ENCODE data around the gene TRPM3.

Gene TRPM3

DNA sequence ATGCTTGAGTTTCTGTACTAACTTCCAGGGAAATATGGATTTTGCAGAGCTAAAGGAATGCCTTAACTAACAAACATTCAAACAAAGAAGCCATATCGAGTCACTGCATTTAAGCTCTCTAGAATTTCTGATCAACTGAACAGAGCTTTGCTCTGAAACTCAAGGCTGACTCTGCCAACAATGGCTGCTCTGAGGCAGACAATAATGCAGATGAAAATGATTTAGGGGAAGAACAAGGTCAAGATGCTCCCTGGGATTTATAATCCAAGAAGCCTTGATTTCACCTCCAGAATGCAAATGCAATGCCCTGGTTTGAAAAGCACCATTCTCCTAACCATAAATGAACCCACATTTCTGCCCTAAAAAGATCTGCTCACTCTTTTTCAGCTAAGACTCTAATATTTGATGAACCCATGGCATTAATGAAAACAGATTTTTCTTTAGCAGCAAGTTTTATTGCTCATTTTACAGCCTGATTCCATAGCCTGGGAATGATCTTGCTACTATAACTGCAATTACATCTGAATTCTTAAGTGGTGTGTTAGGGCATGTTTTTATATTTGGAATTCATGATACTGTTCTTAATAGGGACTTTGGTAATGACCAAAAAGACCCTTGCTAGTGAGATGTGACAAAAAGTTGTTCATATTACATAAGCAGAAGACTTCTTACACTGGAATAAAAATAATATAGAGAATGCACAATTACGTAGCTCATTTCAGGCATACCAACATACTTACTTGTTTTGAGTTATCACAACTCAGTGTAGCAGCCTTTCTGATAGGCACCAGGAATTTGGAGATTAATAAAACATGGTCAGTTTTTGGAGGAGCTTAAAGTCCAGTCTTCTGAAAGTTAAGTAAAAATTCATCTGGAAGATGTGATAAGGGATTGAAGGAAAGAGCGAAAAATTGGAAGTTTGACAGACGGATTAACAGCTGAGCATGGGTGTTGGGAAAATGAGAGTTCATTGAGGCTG is 169.4 kb downstream of the TRPM3 start:
- in situ Hi-C loops (cut with MboI; ENCODE audit: low sequenced_read_pairs) = no loop called here

DNA sequence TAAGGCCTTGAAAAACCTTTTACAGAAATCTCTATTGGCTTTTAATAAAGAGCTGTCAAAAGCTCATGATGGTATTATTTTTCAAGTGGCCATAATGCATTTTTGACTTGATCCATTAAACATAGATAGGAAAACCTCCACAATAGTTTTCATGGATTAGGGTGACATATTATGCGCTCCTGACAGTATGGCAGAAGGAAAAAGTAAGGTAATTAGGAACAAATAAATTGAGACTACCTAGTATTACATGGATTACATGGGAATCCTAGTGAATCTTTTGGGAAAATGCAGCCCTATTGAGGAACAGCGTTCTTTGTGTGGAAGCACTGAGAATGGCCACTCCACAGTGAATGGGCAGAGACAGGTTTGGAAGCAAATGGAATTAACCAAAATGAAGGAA is 171.2 kb downstream of the TRPM3 start:
- in situ Hi-C loops (cut with MboI; ENCODE audit: low sequenced_read_pairs) = no loop called here

DNA sequence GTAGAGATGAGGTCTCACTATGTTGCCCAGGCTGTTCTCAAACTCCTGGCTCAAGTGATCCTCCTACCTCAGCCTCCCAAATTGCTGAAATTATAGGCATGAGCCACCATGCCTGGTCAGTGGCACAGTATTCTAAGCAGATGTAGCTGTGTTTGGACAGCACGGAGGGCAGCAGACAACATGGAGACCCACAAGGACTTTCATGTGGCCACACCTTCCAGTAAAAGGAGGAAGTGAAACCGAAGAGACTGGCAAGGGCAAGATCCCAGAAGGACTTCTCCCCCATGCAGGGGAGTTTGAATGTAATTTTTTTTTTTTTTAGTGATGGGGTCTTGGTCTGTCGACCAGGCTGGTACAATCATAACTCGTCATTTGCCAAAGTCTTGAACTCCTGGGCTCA is 172.2 kb downstream of the TRPM3 start:
- in situ Hi-C loops (cut with MboI; ENCODE audit: low sequenced_read_pairs) = no loop called here

DNA sequence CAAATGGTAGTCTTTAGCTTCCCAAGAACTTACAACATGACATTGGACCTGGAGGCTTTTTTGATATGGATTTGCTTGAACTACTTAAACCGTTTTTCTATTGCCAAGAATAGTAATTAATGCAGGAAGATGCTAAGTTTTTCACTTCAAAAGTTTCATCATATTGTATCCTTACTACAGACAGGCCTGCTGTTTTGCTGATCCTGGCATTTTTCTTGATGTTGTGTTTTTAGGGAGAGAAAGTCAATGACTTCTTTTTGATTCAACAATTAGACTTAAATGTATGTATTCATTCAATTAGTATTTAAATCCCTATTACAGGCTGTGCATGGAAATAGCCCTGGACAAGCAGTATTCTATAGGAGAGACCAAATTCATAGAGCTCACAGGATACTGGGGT is 172.7 kb downstream of the TRPM3 start:
- in situ Hi-C loops (cut with MboI; ENCODE audit: low sequenced_read_pairs) = no loop called here

DNA sequence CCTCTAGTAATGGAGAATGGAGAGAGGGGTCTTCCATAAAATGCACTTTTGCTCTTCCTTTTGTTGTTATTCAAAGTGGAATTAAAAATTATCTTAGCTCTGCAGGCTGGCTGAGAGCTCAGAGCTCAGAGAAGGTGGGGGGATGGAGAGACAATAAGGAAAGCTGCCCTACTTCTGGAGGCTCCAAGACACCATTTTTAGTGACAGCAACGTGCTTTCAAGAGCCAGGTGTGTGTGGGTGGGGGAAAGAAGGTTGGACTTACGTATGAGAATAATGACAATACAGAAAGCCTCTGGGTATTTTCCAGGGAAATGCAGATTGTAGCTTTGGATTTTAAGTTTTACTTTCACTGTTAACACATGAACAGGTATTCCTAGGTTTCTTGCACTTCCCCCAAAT is 173.9 kb downstream of the TRPM3 start:
- in situ Hi-C loops (cut with MboI; ENCODE audit: low sequenced_read_pairs) = no loop called here

DNA sequence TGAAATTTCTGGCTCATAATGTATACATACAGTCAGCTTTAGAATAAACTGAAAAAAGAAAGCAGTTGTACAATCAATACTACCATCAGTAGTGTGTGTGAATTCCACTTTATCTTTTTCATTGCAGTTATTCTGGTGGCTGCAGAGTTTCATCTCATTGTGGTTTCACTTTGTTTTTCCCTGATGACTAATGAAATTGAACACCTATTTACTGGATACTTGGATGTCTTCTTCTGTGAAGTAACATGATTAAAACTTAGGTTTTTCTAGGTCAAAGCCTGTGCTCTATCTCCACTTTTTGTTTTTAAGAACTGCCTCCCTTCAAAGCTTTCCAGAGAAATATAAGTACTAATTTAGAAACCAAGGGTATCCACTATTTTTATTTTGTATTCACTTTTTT is 174.3 kb downstream of the TRPM3 start:
- in situ Hi-C loops (cut with MboI; ENCODE audit: low sequenced_read_pairs) = no loop called here

DNA sequence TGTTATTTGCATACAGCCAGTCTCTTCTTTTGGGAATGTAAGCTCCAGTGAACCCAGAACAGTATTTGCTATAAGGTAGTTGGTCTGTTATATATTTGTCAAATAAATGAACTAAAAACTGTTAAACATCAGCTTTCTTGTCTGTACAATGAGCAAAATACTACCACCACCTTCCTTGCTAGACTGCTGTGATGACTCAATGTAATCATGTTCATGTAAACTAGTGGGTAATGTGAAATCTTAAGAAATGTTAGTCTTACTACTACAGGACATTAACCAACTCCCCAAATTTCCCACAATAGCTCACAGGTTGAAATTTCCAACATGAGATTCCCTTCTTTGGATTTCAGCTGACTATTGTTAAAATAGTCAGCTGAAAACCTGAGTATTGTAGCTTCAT is 176.1 kb downstream of the TRPM3 start:
- in situ Hi-C loops (cut with MboI; ENCODE audit: low sequenced_read_pairs) = no loop called here

DNA sequence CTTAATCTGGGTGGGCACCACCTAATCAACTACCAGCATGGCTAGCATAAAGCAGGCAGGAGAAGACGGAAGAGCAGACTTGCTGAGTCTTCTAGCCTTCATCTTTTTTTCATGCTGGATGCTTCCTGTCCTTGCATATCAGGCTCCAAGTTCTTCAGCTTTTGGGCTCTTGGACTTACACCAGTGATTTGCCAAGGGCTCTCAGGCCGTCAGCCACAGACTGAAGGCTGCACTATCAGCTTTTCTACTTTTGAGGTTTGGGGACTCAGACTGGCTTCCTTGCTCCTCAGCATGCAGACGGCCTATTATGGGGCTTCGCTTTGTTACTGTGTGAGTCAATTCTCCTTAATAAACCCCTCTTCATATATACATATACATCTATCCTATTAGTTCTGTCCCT is 180.2 kb downstream of the TRPM3 start:
- in situ Hi-C loops (cut with MboI; ENCODE audit: low sequenced_read_pairs) = no loop called here

DNA sequence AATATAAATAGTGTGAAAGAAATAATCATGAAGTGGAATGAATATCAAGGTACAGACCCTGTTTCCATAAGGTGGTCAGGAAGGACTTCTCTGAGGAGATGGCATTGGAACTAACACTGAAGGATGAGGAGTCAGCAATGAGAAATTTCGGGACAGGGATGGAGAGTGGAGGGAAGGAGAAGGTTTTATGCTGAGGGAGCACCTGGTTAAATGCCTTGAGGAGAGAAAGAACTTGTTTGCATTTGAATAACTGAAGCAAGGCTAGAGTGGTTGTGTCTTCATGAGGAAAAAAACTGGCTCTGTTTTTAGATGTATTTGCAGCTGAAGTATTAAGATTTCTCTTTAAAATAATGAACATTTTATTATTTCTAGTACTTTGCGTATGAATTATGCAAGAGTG is 180.8 kb downstream of the TRPM3 start:
- in situ Hi-C loops (cut with MboI; ENCODE audit: low sequenced_read_pairs) = no loop called here

DNA sequence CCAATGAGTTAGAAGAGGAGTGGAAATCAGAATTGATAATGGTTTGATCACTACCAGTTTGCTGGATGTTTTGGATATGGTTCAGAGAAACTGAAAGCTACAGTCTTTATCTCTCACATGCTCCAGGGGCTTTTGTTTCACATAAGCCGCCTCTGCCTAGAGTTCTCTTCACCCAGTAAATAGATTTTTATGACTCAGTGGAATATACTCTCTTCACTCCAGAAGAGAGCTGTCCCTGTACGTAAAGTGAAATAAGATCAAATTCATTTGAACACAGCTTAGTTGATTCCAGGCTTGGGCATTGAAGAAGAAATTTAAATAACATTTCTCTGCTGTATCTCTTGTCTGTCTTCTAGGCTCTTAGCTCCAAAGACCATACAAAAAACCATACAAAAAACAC is 184.9 kb downstream of the TRPM3 start:
- in situ Hi-C loops (cut with MboI; ENCODE audit: low sequenced_read_pairs) = no loop called here

DNA sequence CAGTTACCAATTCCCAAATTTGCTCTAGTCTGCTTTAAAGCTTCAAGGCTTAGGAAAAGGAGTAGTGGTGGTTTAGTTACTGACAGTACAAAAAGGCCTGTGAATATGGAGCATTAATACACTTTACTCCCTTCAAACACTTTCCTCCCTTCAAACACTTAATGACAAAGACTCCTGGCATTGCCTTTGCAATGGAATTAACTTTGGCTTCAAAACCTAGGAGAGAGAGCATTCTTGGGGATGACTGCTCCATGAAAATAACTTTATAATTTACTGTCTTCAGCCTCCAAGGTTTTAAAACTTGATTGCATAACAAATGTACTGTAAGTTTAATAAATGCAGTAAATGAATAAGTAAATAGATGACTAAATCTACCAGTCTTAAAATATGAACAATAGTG is 185.6 kb downstream of the TRPM3 start:
- in situ Hi-C loops (cut with MboI; ENCODE audit: low sequenced_read_pairs) = no loop called here

DNA sequence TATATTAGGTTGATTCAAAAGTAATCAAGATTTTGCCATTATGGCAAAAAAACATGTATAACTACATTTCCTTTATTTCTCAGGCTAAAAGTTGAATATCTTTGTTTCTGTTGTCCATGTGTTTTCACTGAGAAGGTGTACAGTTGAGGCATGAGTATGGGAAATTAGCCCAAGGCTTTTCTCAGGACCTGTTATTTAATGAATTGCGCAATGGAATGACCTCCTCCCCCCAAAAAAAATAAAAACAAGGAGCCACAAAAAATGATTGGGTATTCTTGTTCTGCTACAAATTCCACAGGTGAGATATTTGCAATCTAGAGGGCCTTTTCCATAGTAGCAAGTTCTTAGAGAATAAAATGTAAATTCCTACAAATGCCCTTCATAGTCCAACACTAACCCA is 186.8 kb downstream of the TRPM3 start:
- in situ Hi-C loops (cut with MboI; ENCODE audit: low sequenced_read_pairs) = no loop called here

DNA sequence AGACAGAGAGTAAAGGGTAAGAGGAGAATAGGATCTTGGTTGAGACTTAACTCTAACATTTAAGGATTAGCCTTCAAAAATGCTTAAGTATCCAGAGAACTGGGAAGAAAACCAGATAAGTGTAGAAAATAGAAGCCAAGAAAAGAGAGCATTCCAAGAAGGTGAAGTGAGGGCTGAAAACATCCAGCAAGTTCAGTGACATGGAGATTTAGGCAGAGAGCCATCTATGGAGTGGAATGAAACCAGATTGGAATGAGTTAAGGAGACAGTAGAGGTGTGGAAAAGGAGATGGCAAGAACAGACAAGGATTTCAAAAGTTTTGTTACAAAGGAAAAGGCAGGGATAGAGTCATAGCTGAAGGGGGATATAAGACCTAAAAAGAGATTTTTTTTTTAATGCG is 188.1 kb downstream of the TRPM3 start:
- in situ Hi-C loops (cut with MboI; ENCODE audit: low sequenced_read_pairs) = no loop called here

DNA sequence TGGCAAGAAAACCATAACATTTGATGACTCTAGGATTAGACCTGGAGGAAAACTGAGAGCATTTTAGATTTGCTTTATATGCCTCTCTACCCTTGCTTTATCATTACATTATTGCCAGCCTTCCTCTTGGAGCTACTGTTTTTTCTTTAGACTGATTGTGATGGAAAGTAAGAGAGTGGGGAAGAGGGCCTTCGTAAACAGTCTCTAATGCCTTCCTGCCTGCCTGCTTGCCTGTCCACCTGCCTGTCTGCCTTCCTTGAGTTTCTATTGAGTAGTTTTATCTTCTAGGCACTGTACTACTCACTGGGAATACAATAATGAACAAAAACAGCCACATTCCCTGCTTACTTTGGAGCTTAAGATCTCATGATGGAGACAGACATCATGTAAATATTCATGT is 189.3 kb downstream of the TRPM3 start:
- in situ Hi-C loops (cut with MboI; ENCODE audit: low sequenced_read_pairs) = no loop called here

DNA sequence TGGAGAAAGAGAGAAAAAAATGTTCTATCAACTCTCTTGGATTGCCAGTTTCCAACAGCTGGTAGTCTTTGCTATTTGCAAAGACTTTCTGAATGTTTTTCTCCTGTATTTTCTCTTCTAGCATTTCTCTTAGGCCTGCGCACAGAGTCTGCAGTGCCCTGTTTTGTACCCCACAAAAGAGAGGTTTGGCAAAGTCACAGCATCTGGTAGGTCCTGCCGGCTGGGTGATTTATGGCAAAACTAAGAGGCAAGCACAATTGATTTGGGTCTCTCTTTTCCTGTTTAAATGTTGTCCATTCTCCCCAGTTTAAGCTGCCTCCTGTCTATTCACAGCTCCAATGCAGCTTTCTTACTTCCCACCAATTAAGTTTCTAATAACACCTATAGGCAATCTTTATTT is 193.9 kb downstream of the TRPM3 start:
- in situ Hi-C loops (cut with MboI; ENCODE audit: low sequenced_read_pairs) = no loop called here

DNA sequence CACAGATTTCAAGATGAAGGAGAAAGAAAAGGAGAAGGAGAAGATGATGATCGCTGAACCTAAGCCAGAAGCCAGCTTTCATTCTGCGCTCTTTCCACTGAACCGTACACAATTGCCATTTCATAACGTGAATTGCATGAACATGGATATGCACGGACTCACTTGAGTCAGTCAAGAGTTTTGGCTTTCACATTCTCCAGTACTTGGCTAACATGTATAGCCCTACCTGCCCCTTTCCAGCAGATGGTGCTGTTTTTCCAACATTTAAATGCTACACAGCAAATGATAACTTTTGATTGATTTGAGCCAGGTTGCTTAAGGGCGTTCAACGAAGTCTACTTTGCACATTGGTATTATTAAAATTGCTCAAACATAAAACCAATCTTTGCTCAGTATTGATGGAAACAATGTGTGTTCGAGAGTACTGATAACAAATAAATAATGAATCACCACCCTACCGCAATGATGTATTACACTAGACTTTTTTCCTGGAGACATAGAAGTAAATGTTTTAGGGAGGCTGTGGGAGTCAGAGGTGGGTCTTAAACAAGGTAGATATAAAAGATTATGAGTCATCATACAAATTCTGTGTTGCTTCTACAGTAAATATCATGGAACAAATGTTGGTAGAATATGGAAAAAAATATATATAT is 196.4 kb downstream of the TRPM3 start:
- in situ Hi-C loops (cut with MboI; ENCODE audit: low sequenced_read_pairs) = no loop called here

DNA sequence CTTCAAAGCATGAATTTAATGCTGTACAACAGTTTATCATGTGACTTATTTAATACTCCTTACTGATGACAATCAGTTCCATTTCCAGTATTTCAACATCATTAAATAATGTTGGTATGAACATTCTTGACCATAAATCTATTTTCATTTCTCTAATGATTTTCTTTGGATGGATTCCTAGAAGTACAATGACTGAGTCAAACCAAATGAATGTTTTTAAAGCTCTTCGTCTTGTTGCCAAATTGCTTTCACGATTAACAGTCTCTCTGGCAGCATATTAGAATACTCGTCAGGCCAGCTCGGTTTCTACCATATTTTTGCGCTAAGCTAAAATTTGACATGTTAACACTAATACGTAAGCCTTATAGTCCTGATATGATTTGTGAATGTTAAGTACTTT is 197.0 kb downstream of the TRPM3 start:
- in situ Hi-C loops (cut with MboI; ENCODE audit: low sequenced_read_pairs) = no loop called here

DNA sequence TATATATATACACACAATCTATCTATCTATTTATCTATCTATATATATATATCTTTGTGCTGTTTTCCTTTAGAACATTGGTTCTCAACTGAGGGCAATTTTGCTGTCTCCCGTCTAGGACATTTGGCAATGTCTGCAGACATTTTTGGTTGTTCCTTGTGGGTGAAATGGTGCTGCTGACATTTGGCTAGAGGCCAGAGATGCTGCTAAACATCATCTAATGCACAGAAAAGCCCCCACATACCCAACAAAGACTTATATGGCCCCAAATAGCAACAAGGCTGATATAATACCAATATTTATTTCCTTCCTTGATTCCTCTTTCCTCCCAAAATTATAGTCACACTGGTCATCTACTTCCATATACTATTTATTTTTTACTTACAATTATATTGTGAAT is 197.5 kb downstream of the TRPM3 start:
- in situ Hi-C loops (cut with MboI; ENCODE audit: low sequenced_read_pairs) = no loop called here

DNA sequence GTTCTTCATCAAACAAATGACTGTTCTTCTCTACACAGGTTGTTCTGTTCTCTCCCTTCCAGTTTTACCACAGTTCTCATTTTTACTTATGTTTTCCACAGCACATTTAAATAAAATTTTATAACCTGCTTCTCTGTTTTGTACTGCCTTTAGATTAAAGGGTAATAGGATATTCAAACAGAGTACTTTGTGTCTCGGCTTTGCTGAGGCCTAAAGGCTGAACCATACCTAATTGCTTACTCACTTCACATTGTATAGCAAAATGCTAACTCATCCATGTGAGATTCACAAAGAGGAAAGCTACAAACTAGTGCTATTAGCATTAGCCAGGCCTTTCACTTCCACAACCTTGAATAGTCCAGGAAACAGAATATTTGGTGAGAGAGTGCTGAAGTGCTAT is 200.3 kb downstream of the TRPM3 start:
- in situ Hi-C loops (cut with MboI; ENCODE audit: low sequenced_read_pairs) = no loop called here

DNA sequence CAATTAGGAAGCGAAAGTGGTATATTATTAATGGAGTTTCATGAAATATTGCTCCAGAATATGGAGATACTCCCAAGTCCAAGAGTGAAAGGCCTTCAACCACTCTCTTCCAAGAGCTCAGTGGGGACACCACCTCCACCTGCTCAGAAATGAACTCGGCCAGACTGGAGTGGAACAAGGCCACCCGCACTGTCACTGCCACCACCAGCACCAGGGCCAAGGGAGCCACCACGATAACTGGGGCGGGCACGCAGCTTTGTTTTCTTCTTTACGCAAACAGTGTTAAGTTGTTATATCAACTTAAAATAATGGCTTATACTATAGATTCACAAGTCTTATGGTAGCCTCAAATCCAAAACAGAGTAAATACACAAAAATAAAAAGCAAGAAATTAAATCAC is 204.1 kb downstream of the TRPM3 start:
- in situ Hi-C loops (cut with MboI; ENCODE audit: low sequenced_read_pairs) = no loop called here

DNA sequence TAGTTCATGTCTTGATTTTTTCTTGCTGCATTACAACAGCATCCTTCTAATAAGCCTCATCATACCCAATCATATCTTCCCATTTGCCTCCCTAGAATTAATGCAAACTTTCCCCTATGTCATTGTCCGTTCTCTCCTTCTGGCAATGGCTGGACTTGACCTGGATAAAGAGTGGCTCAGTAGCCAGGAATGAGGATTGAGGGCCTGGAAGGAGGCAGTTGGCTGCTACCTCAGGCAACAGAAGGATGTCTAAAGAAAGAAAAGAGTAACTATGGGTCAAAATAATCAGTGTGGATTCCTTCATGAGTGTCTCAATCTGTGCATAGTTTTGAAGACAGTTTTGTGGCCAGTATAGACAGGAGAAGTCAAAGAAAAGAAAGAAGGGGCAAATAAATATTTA is 209.6 kb downstream of the TRPM3 start:
- in situ Hi-C loops (cut with MboI; ENCODE audit: low sequenced_read_pairs) = no loop called here

DNA sequence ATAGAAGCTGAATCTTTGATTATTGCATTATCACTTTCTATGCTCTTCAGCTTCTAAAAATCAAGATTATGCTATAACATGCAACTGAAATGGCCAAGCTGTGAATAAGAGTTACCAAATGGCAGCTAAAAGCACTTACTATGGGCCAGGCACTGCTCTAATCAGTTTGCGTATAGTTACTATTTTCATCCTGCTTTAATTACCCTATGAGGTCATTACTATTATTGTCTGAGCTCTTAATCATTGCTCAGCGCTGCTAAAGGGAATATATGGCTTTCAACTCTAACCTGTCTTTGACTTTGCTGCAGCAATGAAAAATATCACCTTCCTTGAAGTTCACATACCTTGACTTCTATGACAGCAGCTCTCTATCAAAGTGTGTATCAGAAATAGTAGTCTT is 210.8 kb downstream of the TRPM3 start:
- in situ Hi-C loops (cut with MboI; ENCODE audit: low sequenced_read_pairs) = no loop called here
